GM12878 (cell line): ENCODE results near the gene CD68. TPM values are rescaled to one million over a fixed set of nuclear protein-coding genes. Genes with fewer than 3 reads are reported as not detected.

ENCODE experiments used
- ATAC-seq: fragments of 200-7000 bp; cut with Tn5 transposase; 3 replicates; pipeline ENCODE4 v1.9.1; 2020; ENCODE audit warnings: mild to moderate bottlenecking, moderate library complexity
- BruUV-seq: library from RNA; stranded (reverse); fragments of 400-500 nt; replicated peaks from 2 replicates; lab custom pipeline; 2021; lab: Mats Ljungman, UMichigan
- CTCF ChIA-PET: fragments of 300-600 bp; sonication (Branson Sonifier 250); formaldehyde crosslinking; extraction: SDS; loops from one replicate; lab custom pipeline; 2021; ENCODE audit warnings: inconsistent platforms; lab: Yijun Ruan, JAX
- POLR2A ChIA-PET: fragments of 350-600 bp; formaldehyde crosslinking; extraction: SDS; loops from one replicate; lab custom pipeline; 2021; ENCODE audit warnings: inconsistent platforms; lab: Charles Lee
- RAD21 ChIA-PET: fragments of 300-600 bp; sonication (Branson Sonifier 250); formaldehyde crosslinking; loops from one replicate; lab custom pipeline; 2023; ENCODE audit warnings: antibody characterized with exemption; ENCODE audit not compliant: unreplicated experiment; lab: Charles Lee
- SMC1A ChIA-PET: fragments of 300-600 bp; sonication (Branson Sonifier 250); formaldehyde crosslinking; loops from one replicate; lab custom pipeline; 2023; ENCODE audit not compliant: unreplicated experiment, uncharacterized antibody; lab: Charles Lee
- DNase-seq: peaks from one replicate; pipeline ENCODE4 v3.0.0-alpha.2; 2011; ENCODE audit warnings: low read depth, low spot score
- FAIRE-seq: peaks from 3 replicates; lab custom pipeline; 2011; peaks lifted over from hg19 to GRCh38; lab: Jason Lieb, UNC
- H2AFZ ChIP-seq: 2 replicates; pipeline ENCODE4 v1.6.0; 2011; ENCODE audit warnings: low read depth, low read length, control low read depth; ENCODE audit not compliant: control insufficient read depth
- H3K27ac ChIP-seq: 2 replicates; pipeline ENCODE4 v1.5.1; 2011; ENCODE audit warnings: control low read depth; ENCODE audit not compliant: control insufficient read depth, insufficient read depth
- H3K27me3 ChIP-seq, 2 experiments: replicated peaks in 1 of 2; 2 replicates each; pipeline versions ENCODE4 v1.6.0 to v1.6.1; 2011; ENCODE audit warnings: low read length in 1 of 2; ENCODE audit not compliant: control insufficient read depth in 2 of 2, insufficient read depth in 2 of 2
- H3K36me3 ChIP-seq, 2 experiments: 2 replicates each; pipeline ENCODE4 v1.5.1; 2011; ENCODE audit warnings: low read length in 1 of 2; ENCODE audit not compliant: control insufficient read depth in 2 of 2, insufficient read depth in 2 of 2
- H3K4me1 ChIP-seq: 2 replicates; pipeline ENCODE4 v1.6.1; 2011; ENCODE audit warnings: mild to moderate bottlenecking, low read length, moderate library complexity, mixed read lengths; ENCODE audit not compliant: control insufficient read depth, insufficient read depth
- H3K4me2 ChIP-seq: 2 replicates; pipeline ENCODE4 v1.6.0; 2011; ENCODE audit warnings: control low read depth; ENCODE audit not compliant: control insufficient read depth, insufficient read depth
- H3K4me3 ChIP-seq: fragments of 200-600 bp; sonication (generic); 2 replicates; pipeline ENCODE4 v1.5.1; 2016
- H3K79me2 ChIP-seq: 2 replicates; pipeline ENCODE4 v1.6.0; 2011; ENCODE audit warnings: low read length; ENCODE audit not compliant: control insufficient read depth, insufficient read depth
- H3K9ac ChIP-seq: 2 replicates; pipeline ENCODE4 v1.8.0; 2011; ENCODE audit warnings: low read length, control low read depth, mixed read lengths; ENCODE audit not compliant: control insufficient read depth, insufficient read depth
- H3K9me3 ChIP-seq: replicated peaks from 3 replicates; pipeline ENCODE4 v1.5.1; 2011; ENCODE audit warnings: mild to moderate bottlenecking, low read length; ENCODE audit not compliant: control insufficient read depth, insufficient read depth
- H4K20me1 ChIP-seq: 2 replicates; pipeline ENCODE4 v1.6.0; 2011; ENCODE audit not compliant: control insufficient read depth, insufficient read depth
- CBFB ChIP-seq: IDR thresholded peaks from 2 replicates; pipeline ENCODE4 v1.6.1; 2016; ENCODE audit warnings: antibody characterized with exemption, low read depth
- CEBPZ ChIP-seq: fragments of 150-350 bp; IDR thresholded peaks from 2 replicates; pipeline ENCODE4 v1.6.1; 2016; ENCODE audit warnings: low read depth, low read length
- CHD1 ChIP-seq: IDR thresholded peaks from 2 replicates; pipeline ENCODE4 v1.6.1; 2012; ENCODE audit warnings: low read depth, low read length, improper control_type of control experiment
- EZH2 ChIP-seq: IDR thresholded peaks from 2 replicates; pipeline ENCODE4 v1.6.1; 2012; ENCODE audit warnings: low read depth, mild to moderate bottlenecking, control low read depth, inconsistent platforms, low read length, borderline replicate concordance; ENCODE audit not compliant: control insufficient read depth
- KAT2A ChIP-seq: conservative IDR thresholded peaks from 2 replicates; pipeline ENCODE4 v1.6.1; 2011; ENCODE audit warnings: low read depth, low read length; ENCODE audit not compliant: control insufficient read depth
- MYB ChIP-seq: fragments of 150-350 bp; IDR thresholded peaks from 2 replicates; pipeline ENCODE4 v1.6.1; 2014; ENCODE audit warnings: mild to moderate bottlenecking, low read depth, low read length, borderline replicate concordance
- RBBP5 ChIP-seq: fragments of 200-600 bp; sonication (generic); conservative IDR thresholded peaks from 2 replicates; pipeline ENCODE4 v1.6.1; 2016
- SMC3 ChIP-seq: IDR thresholded peaks from 2 replicates; pipeline ENCODE4 v1.6.1; 2011; ENCODE audit warnings: low read length, improper control_type of control experiment, borderline replicate concordance
- WGBS: methylation state at CpG from one replicate; pipeline ENCODE4 v1.1.6; 2016; ENCODE audit warnings: low lambda C conversion rate; ENCODE audit not compliant: insufficient replicate concordance, insufficient coverage; ENCODE audit errors: missing lambda C conversion rate; 5-methylcytosine and 5-hydroxymethylcytosine counted together
- in situ Hi-C: fragments of 300-500 bp; cut with MboI; formaldehyde crosslinking; loops from 9 replicates; pipeline ENCODE4 v1.14.3; 2018; ENCODE audit warnings: mixed read lengths
- intact Hi-C: fragments of 100-400 bp; cut with micrococcal nuclease; formaldehyde crosslinking; loops from one replicate; pipeline ENCODE4 v1.14.2; 2022; ENCODE audit not compliant: unreplicated experiment
- polyA plus RNA-seq, 11 experiments: library from polyadenylated mRNA; depleted of rRNA in 4 of 11; unstranded in 6 of 11; stranded (reverse) in 5 of 11; fragments of >200 nt; fragmentation: Nextera tagmentation in 4 of 11; fragmentation: Illumina TruSeq in 1 of 11; extraction: Ambion mirVana in 4 of 11; extraction: Trizol in 1 of 11; gene quantifications; 1 replicate in 1 of 11; 2 replicates in 10 of 11; pipeline versions ENCODE4 v1.2.1 to v1.2.3, GENCODE V29; 2011 to 2016; ENCODE audit warnings: inconsistent platforms in 2 of 11, missing spikeins in 2 of 11, low read depth in 1 of 11
- total RNA-seq, 4 experiments: library from RNA; depleted of rRNA in 3 of 4; stranded (reverse); fragments of >200 nt in 3 of 4; fragmentation: Illumina TruSeq in 1 of 4; extraction: Trizol in 1 of 4; gene quantifications; 2 replicates each; pipeline versions ENCODE4 v1.2.1 to v1.2.3, GENCODE V29; 2013 to 2021
- TF ChIP-seq, protein P1 (sequence below): IDR thresholded peaks from 2 replicates; pipeline ENCODE4 v1.6.1; 2012; ENCODE audit warnings: low read depth, low read length, improper control_type of control experiment
- TF ChIP-seq, protein P2 (sequence below): fragments of 450-650 bp; IDR thresholded peaks from 2 replicates; pipeline ENCODE4 v1.6.1; 2017; ENCODE audit warnings: mild to moderate bottlenecking, moderate library complexity
- TF ChIP-seq, protein P3 (sequence below): IDR thresholded peaks from 2 replicates; pipeline ENCODE4 v1.6.1; 2012; ENCODE audit warnings: low read depth, low read length, improper control_type of control experiment

CD68 gene
- total and polyA plus RNA-seq, 10 of the 15 experiments (the other 5 are each of a cell fraction or from before 2014, with no cell fraction given), result 2.6 to 6.9 (median 3.8) TPM

DNA sequence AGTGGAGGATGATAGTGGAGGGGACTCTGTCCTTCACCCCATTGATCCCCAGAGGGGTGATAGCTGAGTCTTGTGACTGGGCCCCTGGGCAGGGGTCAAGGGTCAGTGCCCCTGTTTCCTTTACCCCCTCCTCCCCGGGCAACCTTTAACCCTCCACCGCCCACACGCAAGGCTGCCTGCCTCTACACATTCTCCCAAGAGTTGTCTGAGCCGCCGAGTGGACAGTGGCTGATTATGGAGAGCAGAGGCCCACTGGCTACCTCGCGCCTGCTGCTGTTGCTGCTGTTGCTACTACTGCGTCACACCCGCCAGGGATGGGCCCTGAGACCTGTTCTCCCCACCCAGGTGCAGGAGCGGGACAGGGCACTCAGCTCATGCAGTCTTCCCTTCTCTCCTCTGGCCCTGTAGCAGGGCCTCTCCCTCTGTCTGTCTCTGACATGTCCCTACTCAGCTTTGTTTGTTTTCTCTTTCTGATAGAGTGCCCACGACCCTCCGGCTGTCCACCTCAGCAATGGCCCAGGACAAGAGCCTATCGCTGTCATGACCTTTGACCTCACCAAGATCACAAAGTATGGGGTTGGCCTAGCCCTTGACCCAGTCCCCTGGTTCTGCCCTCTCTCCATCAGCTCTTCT lies 50.6 kb downstream of the CD68 start, which contains the start of gene SHBG:
SHBG (plus strand) TSS at position 197 of the 633 bp plus-strand sequence; CDS start at position 235, 38 bp downstream.
- ChIA-PET SMC1A (interaction anchor here (0.8 to 1.6 kb wide), 4 partner anchors 38 to 60 kb away, joined by 3 to 6 read pairs (median 3); partner anchors contain the start of genes MPDU1, TP53 and WRAP53), CTCF (interaction anchor here (8.2 kb wide), 1 partner anchor 58 kb away, joined by 128 read pairs; the partner anchor contains the start of genes TP53 and WRAP53)
- Histone ChIP-seq H3K9ac (no peak within 1 kb of the TSS), H3K27me3 (no peaks in the 10 kb centered on the region), H2AFZ (no peak within 1 kb of the TSS), H4K20me1 (no peaks in the 10 kb centered on the region), H3K27ac (no peak within 1 kb of the TSS), H3K4me2 (no peak within 1 kb of the TSS), H3K4me1 (peaks cover 3% of the 10 kb centered on the region), H3K79me2 (peaks cover 2% of the 10 kb centered on the region), H3K36me3 (no peaks in the 10 kb centered on the region), H3K4me3 (no peak within 1 kb of the TSS)
- in situ Hi-C loops, result no loop called here
- ATAC-seq (no peak), FAIRE-seq (no peak)
- 64% methylated on average over 13 of the region's 13 CpGs for WGBS
- TF ChIP-seq CEBPZ (no peak), KAT2A (no peak), MYB (no peak), RBBP5 (no peak), EZH2 (no peak), SMC3 (no peak), CHD1 (no peak), CBFB (no peak)
- TF ChIP-seq, protein P1, sequence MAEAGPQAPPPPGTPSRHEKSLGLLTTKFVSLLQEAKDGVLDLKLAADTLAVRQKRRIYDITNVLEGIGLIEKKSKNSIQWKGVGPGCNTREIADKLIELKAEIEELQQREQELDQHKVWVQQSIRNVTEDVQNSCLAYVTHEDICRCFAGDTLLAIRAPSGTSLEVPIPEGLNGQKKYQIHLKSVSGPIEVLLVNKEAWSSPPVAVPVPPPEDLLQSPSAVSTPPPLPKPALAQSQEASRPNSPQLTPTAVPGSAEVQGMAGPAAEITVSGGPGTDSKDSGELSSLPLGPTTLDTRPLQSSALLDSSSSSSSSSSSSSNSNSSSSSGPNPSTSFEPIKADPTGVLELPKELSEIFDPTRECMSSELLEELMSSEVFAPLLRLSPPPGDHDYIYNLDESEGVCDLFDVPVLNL, result no peak
- TF ChIP-seq, protein P2, sequence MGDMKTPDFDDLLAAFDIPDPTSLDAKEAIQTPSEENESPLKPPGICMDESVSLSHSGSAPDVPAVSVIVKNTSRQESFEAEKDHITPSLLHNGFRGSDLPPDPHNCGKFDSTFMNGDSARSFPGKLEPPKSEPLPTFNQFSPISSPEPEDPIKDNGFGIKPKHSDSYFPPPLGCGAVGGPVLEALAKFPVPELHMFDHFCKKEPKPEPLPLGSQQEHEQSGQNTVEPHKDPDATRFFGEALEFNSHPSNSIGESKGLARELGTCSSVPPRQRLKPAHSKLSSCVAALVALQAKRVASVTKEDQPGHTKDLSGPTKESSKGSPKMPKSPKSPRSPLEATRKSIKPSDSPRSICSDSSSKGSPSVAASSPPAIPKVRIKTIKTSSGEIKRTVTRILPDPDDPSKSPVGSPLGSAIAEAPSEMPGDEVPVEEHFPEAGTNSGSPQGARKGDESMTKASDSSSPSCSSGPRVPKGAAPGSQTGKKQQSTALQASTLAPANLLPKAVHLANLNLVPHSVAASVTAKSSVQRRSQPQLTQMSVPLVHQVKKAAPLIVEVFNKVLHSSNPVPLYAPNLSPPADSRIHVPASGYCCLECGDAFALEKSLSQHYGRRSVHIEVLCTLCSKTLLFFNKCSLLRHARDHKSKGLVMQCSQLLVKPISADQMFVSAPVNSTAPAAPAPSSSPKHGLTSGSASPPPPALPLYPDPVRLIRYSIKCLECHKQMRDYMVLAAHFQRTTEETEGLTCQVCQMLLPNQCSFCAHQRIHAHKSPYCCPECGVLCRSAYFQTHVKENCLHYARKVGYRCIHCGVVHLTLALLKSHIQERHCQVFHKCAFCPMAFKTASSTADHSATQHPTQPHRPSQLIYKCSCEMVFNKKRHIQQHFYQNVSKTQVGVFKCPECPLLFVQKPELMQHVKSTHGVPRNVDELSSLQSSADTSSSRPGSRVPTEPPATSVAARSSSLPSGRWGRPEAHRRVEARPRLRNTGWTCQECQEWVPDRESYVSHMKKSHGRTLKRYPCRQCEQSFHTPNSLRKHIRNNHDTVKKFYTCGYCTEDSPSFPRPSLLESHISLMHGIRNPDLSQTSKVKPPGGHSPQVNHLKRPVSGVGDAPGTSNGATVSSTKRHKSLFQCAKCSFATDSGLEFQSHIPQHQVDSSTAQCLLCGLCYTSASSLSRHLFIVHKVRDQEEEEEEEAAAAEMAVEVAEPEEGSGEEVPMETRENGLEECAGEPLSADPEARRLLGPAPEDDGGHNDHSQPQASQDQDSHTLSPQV, result no peak
- TF ChIP-seq, protein P3, sequence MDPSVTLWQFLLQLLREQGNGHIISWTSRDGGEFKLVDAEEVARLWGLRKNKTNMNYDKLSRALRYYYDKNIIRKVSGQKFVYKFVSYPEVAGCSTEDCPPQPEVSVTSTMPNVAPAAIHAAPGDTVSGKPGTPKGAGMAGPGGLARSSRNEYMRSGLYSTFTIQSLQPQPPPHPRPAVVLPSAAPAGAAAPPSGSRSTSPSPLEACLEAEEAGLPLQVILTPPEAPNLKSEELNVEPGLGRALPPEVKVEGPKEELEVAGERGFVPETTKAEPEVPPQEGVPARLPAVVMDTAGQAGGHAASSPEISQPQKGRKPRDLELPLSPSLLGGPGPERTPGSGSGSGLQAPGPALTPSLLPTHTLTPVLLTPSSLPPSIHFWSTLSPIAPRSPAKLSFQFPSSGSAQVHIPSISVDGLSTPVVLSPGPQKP, result no peak
- TF ChIP-seq, all 136 proteins: peak for 0
- RAD21 ChIA-PET, result interaction anchor here (1.0 kb wide), 1 partner anchor 57 kb away, joined by 4 read pairs; the partner anchor contains the start of gene TP53
- no TSS peak for BruUV-seq
- intact Hi-C loops, result loop anchor here (5.0 kb wide), 1 partner anchor 47 kb away; no protein-coding TSS in a partner anchor
- no peaks in the 10 kb centered on the region for H3K9me3 ChIP-seq
- POLR2A ChIA-PET, result interaction anchor here (0.6 to 1.4 kb wide), 3 partner anchors 29 to 271 kb away, joined by 3 to 8 read pairs (median 4); partner anchors contain the start of genes TP53 and WRAP53
- no peak for DNase-seq
